Measurements from ENCODE around the gene MRPL23. TPM values are rescaled to one million over a fixed set of nuclear protein-coding genes. Genes with fewer than 3 reads are reported as not detected.

Gene MRPL23
- total and polyA plus RNA-seq, 2 of the 8 experiments (the other 6 are each of a cell fraction or from before 2014, with no cell fraction given): 86.4 to 244 TPM

- no peak overlapping the region for H2AK5ac ChIP-seq (ENCODE audit: low read depth, low read length)
- no peaks in the 10 kb centered on the region for H3K36me3 ChIP-seq (ENCODE audit: control insufficient read depth in 2 of 4, insufficient read depth in 4 of 4, low read length in 3 of 4)
- H2BK12ac ChIP-seq (ENCODE audit: low read depth, low read length): peak overlapping the region; percentile 90; the same call in 1 of the 2 replicates
- H2BK5ac ChIP-seq (ENCODE audit: low read depth, low read length): peak overlapping the region; percentile 68; the same call in 1 of the 2 replicates
- no peak overlapping the region for H4K5ac ChIP-seq (ENCODE audit: insufficient read length, low read depth, low read length)
- H2BK15ac ChIP-seq (ENCODE audit: low read length): 0 out of 2 replicates have a peak overlapping the region, but pooled peaks have one; percentile 61
- H4K8ac ChIP-seq (ENCODE audit: extremely low read depth, insufficient read depth, low read length): no peak overlapping the region
- no peak overlapping the region for H3K9ac ChIP-seq (replicated peaks in 1 of 4; ENCODE audit: extremely low read depth in 1 of 4, low read depth in 3 of 4, low read length in 3 of 4)
- peaks cover 2% of the 10 kb centered on the region; the same call in 1 of the 2 replicates for H3K23me2 ChIP-seq (ENCODE audit: low read depth, low read length)
- no peak overlapping the region for H3K4ac ChIP-seq (replicated peaks; ENCODE audit: insufficient read length, low read depth, low read length)
- no peaks in the 10 kb centered on the region for H3K79me2 ChIP-seq (ENCODE audit: control insufficient read depth in 1 of 2, insufficient read depth in 2 of 2, low read length in 2 of 2)
- peak overlapping the region; percentile 47 for H4K91ac ChIP-seq (replicated peaks; ENCODE audit: insufficient read length, low read length)
- H3K4me1 ChIP-seq (replicated peaks in 1 of 4; ENCODE audit: control insufficient read depth in 3 of 4, insufficient read depth in 4 of 4, low read length in 3 of 4): peaks cover 0 to 10% (median 0%) of the 10 kb centered on the region in 4 experiments; a peak in 2 of 7 replicates
- H3K23ac ChIP-seq (ENCODE audit: insufficient read length): no peak overlapping the region
- no peaks in the 10 kb centered on the region for H4K20me1 ChIP-seq (replicated peaks in 1 of 2; ENCODE audit: control insufficient read depth in 1 of 2, insufficient read depth in 2 of 2, low read length in 2 of 2)
- DNase-seq (ENCODE audit: low read depth in 1 of 2, low spot score in 2 of 2) (no peak), FAIRE-seq (no peak)
- no peak overlapping the region for H3K4me3 ChIP-seq (ENCODE audit: extremely low read depth in 1 of 4, insufficient read depth in 2 of 4, low read depth in 3 of 4, low read length in 4 of 4)
- H3K79me1 ChIP-seq (ENCODE audit: low read depth, low read length): no peaks in the 10 kb centered on the region
- H3K56ac ChIP-seq (replicated peaks; ENCODE audit: insufficient read length, low read depth, low read length): no peak overlapping the region
- no peak overlapping the region for H2BK120ac ChIP-seq (replicated peaks; ENCODE audit: low read depth, low read length)
- no peak overlapping the region; the same call in 1 of the 2 replicates for H3K18ac ChIP-seq (ENCODE audit: extremely low read depth, low read length)
- H3K4me2 ChIP-seq (ENCODE audit: insufficient read depth in 1 of 2, low read depth in 2 of 2, low read length in 2 of 2): no peak overlapping the region
- H2AFZ ChIP-seq (ENCODE audit: low read length): no peak overlapping the region
- CTCF ChIA-PET (ENCODE audit: partially characterized antibody): interaction anchor here (0.7 to 1.5 kb wide), 5 partner anchors 19 to 213 kb away, joined by 3 to 6 read pairs (median 3); partner anchors contain the start of gene TNNT3
- POLR2A ChIA-PET (ENCODE audit: partially characterized antibody): interaction anchor here (1.0 kb wide), 1 partner anchor 44 kb away, joined by 3 read pairs; no protein-coding TSS in a partner anchor
- WGBS, 2 experiments (ENCODE audit: extremely low coverage in 1 of 2, insufficient coverage in 1 of 2, insufficient read length in 1 of 2, insufficient replicate concordance in 2 of 2, low coverage in 1 of 2, low lambda C conversion rate in 2 of 2, missing lambda C conversion rate in 1 of 2): 94% methylated on average over 9 of the region's 10 CpGs; no CpG with 5 or more reads in 1 of the 2 experiments
- H3K14ac ChIP-seq (ENCODE audit: insufficient read length): no peak overlapping the region
- peak overlapping the region; percentile 51; the same call in 1 of the 2 replicates for H2BK20ac ChIP-seq (ENCODE audit: low read length)
- no peaks in the 10 kb centered on the region for H3K27me3 ChIP-seq (replicated peaks in 1 of 4; ENCODE audit: control insufficient read depth in 3 of 4, extremely low read depth in 1 of 4, insufficient read depth in 3 of 4, low read length in 3 of 4)
- no peaks in the 10 kb centered on the region for H3K9me3 ChIP-seq (ENCODE audit: insufficient read depth in 2 of 2, low read depth in 1 of 2, low read length in 1 of 2)
- H3K27ac ChIP-seq (ENCODE audit: low read depth, low read length): no peak overlapping the region
- no peak for TF ChIP-seq CTBP2 (IDR thresholded peaks at IDR 0.05; ENCODE audit: borderline replicate concordance, insufficient read depth, insufficient read length, low read length)
- no peak for TF ChIP-seq E2F6 (IDR thresholded peaks at IDR 0.05)
- no peak for TF ChIP-seq KDM4A (IDR thresholded peaks at IDR 0.05; ENCODE audit: low read depth, low read length, severe bottlenecking)
- TF ChIP-seq RXRA (IDR thresholded peaks at IDR 0.05; ENCODE audit: insufficient read depth, low read depth, low read length): no peak
- no peak for TF ChIP-seq CBX5 (IDR thresholded peaks at IDR 0.05; ENCODE audit: low read depth, low read length)
- no peak for TF ChIP-seq PHF8 (conservative IDR thresholded peaks at IDR 0.05; ENCODE audit: low read depth, low read length)
- TF ChIP-seq BRCA1 (IDR thresholded peaks at IDR 0.05; ENCODE audit: low read depth, low read length): no peak
- no peak for TF ChIP-seq CHD1 (IDR thresholded peaks at IDR 0.05; ENCODE audit: low read depth, low read length)
- TF ChIP-seq RNF2 (IDR thresholded peaks at IDR 0.05; ENCODE audit: borderline replicate concordance, low read depth, low read length, missing control alignments, poor library complexity, severe bottlenecking): no peak
- TF ChIP-seq RBBP5 (IDR thresholded peaks at IDR 0.05; ENCODE audit: borderline replicate concordance, low read depth, low read length): no peak
Measured at GRCh38 chr11:1942558-1943260, 4.4 kb upstream of the MRPL23 start.

Data from H1 (cell line).